ENCODE data around the gene PDE6D. TPM values are rescaled to one million over a fixed set of nuclear protein-coding genes. Genes with fewer than 3 reads are reported as not detected.

The PDE6D gene
- total and polyA plus RNA-seq, 2 of the 13 experiments (the other 11 are each of a cell fraction or from before 2014, with no cell fraction given) = 14.1 to 23.2 TPM

GRCh38 chr2:231786177-231786916 lies 5.3 kb upstream of the PDE6D start, which contains the start of gene COPS7B (continued):
- TF ChIP-seq ZBTB49 (CRISPR knock-in tag; IDR thresholded peaks at IDR 0.05; ENCODE audit: borderline replicate concordance) (peak; percentile 86; the same call in 1 of the 2 replicates), ELK4 (CRISPR knock-in tag; IDR thresholded peaks at IDR 0.05; ENCODE audit: borderline replicate concordance) (no peak), ADNP (CRISPR knock-in tag; IDR thresholded peaks at IDR 0.05) (no peak), ZNF232 (CRISPR knock-in tag; IDR thresholded peaks at IDR 0.05; ENCODE audit: borderline replicate concordance) (peak; percentile 91), AHR (CRISPR knock-in tag; IDR thresholded peaks at IDR 0.05) (peak; percentile 99), ZNF772 (CRISPR knock-in tag; IDR thresholded peaks at IDR 0.05) (peak; percentile 100), MAZ (IDR thresholded peaks at IDR 0.05; ENCODE audit: borderline replicate concordance, low read depth, low read length) (peak; percentile 85; the same call in 1 of the 2 replicates), MAZ (CRISPR knock-in tag; IDR thresholded peaks at IDR 0.05; ENCODE audit: low read depth) (peak; percentile 99), XBP1 (CRISPR knock-in tag; IDR thresholded peaks at IDR 0.05) (peak; percentile 20; the same call in 1 of the 2 replicates)
